Vein endothelial cell (primary cell): Measurements from ENCODE around the gene HAS3. TPM values are rescaled to one million over a fixed set of nuclear protein-coding genes. Genes with fewer than 3 reads are reported as not detected.

Experiments used
- total RNA-seq: library from RNA; depleted of rRNA; stranded (reverse); fragments of >200 nt; gene quantifications from 2 replicates; pipeline ENCODE4 v1.2.3, GENCODE V29; 2012

HAS3 gene
- 1.3 and 1.8 TPM in 2 replicates for total RNA-seq

GRCh38 chr16:69105501-69106361, at the start of gene HAS3:
Gene HAS3, plus strand, starts transcription at chr16:69105653. Its CDS starts 3,743 bp downstream, at chr16:69109396.

GRCh38 chr16:69132424-69133252, 27.2 kb downstream of the HAS3 start, which contains the start of the genes CHTF8 and UTP4:
Gene CHTF8, minus strand, starts transcription at chr16:69132588. Its CDS starts 11,130 bp downstream, at chr16:69121458.
Gene UTP4, plus strand, starts transcription at chr16:69132649. Its CDS starts 811 bp downstream, at chr16:69133460.

Other genes starting within 250 kb of the HAS3 start
- gene CHTF8, start 26.9 kb downstream of the HAS3 start, total RNA-seq = 126 and 131 TPM in 2 replicates
- gene UTP4, start 27.0 kb downstream of the HAS3 start, total RNA-seq = 21.9 and 27.2 TPM in 2 replicates
- 76.1 and 87.1 TPM in 2 replicates for gene SNTB2, start 81.5 kb downstream of the HAS3 start, total RNA-seq
- gene VPS4A, start 205.7 kb downstream of the HAS3 start, total RNA-seq = 45.1 and 46.9 TPM in 2 replicates
- gene PDF, start 224.9 kb downstream of the HAS3 start, total RNA-seq = 9.6 and 12.4 TPM in 2 replicates
- 36.1 and 36.9 TPM in 2 replicates for gene COG8, start 233.9 kb downstream of the HAS3 start, total RNA-seq
- gene NIP7, start 234.1 kb downstream of the HAS3 start, total RNA-seq = 28.7 and 36.7 TPM in 2 replicates
- 0.19 TPM in 1 of 2 replicates, not detected in the other for gene TMED6, start 246.1 kb downstream of the HAS3 start, total RNA-seq